ENCODE data around the gene MEGF8. TPM values are rescaled to one million over a fixed set of nuclear protein-coding genes. Genes with fewer than 3 reads are reported as not detected.
A peak's percentile ranks its signal among the peaks of the same experiment; 100 is the strongest.

Gene MEGF8
- total RNA-seq, 1 donor from 2014 or later = 75.7 TPM

DNA sequence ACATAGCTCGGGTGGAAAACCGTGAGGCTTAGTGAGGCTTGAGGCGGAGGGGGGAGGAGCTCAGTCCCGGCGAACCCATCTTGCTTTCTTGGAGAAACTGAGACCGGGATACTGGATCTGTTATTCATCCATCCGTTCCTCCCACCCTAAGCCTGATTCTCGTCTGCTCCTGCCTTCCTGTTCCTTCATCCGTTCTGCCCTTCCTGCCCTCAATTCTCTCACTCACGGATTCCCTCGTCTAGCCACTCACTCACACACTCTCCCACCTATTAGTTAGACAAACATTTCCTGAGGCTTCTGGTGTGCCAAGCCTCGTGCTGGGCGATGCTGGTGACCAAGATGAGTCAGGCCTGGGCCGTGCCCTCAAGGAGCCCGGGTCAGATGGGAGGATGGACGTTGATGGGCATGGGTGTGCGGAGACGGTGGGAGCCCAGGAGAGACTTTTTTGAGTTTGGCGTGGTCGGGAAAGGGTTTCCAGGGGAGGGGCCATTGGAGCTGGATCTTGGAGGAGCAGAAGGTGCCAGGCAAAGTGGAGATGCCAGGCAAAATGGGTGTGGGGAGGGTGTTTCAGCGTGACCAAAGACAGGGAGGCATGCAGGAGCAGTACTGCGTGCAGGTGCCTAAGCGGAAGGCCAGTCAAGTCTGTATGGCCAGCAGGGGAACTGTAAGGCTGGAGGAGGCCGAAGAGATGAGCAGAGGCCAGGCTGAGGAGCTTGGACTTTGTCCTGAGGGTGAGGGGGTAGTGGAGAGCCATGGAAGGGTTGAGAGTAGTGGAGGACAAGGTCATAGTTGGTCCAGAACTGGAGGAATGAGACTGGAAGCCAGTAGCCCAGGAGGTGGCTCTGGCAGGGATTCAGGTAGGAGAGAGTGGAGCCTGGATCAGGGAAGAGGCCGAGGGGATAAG lies 72.1 kb downstream of the MEGF8 start:
- H3K4me1 Mint-ChIP-seq (ENCODE audit: unreplicated experiment) = peaks cover 31% of the 10 kb centered on the region
- TF ChIP-seq, protein P1, sequence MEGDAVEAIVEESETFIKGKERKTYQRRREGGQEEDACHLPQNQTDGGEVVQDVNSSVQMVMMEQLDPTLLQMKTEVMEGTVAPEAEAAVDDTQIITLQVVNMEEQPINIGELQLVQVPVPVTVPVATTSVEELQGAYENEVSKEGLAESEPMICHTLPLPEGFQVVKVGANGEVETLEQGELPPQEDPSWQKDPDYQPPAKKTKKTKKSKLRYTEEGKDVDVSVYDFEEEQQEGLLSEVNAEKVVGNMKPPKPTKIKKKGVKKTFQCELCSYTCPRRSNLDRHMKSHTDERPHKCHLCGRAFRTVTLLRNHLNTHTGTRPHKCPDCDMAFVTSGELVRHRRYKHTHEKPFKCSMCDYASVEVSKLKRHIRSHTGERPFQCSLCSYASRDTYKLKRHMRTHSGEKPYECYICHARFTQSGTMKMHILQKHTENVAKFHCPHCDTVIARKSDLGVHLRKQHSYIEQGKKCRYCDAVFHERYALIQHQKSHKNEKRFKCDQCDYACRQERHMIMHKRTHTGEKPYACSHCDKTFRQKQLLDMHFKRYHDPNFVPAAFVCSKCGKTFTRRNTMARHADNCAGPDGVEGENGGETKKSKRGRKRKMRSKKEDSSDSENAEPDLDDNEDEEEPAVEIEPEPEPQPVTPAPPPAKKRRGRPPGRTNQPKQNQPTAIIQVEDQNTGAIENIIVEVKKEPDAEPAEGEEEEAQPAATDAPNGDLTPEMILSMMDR (IDR thresholded peaks at IDR 0.05) = no peak
- no peak for DNase-seq (ENCODE audit: extremely low spot score, unreplicated experiment)
- H3K36me3 Mint-ChIP-seq (ENCODE audit: unreplicated experiment) = no peaks in the 10 kb centered on the region
- H3K27me3 Mint-ChIP-seq (ENCODE audit: unreplicated experiment) = no peaks in the 10 kb centered on the region
- H3K27ac Mint-ChIP-seq (ENCODE audit: unreplicated experiment) = peak overlapping the region; percentile 90
- H3K9me3 Mint-ChIP-seq (ENCODE audit: unreplicated experiment) = no peaks in the 10 kb centered on the region
- H3K4me3 Mint-ChIP-seq (ENCODE audit: unreplicated experiment) = peak overlapping the region; percentile 90

DNA sequence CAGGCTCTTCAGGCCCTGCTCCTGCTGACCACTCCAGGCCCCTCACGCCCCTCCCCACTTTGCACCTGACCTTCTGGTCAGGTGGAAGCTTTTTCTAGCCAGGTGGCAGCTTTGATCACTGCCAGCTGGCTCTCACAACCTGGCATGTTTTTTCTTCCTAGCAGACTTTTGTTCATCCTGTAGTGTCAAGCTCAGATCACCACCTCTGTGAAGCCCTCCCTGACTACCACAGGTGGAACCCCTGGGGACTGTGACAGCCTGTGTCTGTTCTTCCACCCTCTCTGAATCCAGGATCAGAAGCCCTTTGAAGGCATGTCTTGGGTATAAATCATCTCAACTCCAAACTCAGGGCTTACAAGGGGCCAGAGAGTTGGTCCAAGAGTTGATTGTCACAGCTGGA lies 75.0 kb downstream of the MEGF8 start:
- no peaks in the 10 kb centered on the region for H3K27me3 Mint-ChIP-seq (ENCODE audit: unreplicated experiment)
- H3K4me3 Mint-ChIP-seq (ENCODE audit: unreplicated experiment) = no peak overlapping the region
- TF ChIP-seq, protein P1 (IDR thresholded peaks at IDR 0.05) = no peak
- H3K36me3 Mint-ChIP-seq (ENCODE audit: unreplicated experiment) = no peaks in the 10 kb centered on the region
- H3K4me1 Mint-ChIP-seq (ENCODE audit: unreplicated experiment) = peaks cover 35% of the 10 kb centered on the region
- DNase-seq (ENCODE audit: extremely low spot score, unreplicated experiment) = no peak
- H3K27ac Mint-ChIP-seq (ENCODE audit: unreplicated experiment) = no peak overlapping the region
- no peaks in the 10 kb centered on the region for H3K9me3 Mint-ChIP-seq (ENCODE audit: unreplicated experiment)

DNA sequence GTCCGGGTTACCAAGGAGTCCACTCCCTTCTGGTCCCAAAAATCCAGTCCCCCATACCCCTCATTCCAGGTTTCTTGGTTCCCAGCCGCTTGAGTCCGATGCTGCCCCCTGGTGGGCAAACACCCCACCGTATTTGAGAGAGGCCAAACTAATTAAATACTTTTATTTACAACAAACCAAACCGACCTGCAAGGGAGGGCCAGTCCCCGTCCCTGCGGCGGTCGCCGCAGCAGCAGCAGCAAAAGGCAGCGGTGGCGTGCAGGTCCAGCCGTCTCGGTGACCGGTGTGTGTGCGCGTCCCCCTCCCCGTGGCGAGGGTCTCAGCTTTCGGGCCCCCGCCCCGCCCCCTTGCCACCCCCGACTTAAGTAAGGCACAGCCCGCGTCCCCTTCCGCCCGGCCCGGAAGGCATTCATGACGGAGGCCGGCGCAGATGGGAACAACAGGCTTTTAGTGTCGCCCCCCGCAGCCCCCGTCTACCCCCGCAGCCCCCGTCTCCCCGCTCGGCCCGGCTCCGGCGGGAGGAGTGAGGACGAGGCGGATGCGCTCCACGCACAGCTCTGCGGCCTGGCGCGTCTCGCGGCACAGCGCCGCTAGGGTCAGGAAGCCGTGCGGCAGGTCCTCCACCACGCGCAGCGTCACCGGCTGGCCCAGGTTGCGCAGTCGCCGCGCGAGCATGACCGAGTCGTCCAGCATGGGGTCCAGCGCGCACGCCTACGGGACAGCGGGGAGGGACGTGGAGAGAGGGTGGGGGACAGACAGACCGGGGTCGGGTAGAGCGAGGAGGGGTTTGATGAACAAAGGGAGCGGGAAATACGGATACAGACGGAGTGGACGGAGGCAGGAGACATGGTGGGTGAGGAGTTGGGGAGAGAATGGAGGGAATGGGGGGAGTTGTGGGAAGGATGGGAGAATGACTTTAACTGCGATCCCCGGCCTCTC lies 76.2 kb downstream of the MEGF8 start:
- TF ChIP-seq, protein P1 (IDR thresholded peaks at IDR 0.05) = peak; percentile 91

DNA sequence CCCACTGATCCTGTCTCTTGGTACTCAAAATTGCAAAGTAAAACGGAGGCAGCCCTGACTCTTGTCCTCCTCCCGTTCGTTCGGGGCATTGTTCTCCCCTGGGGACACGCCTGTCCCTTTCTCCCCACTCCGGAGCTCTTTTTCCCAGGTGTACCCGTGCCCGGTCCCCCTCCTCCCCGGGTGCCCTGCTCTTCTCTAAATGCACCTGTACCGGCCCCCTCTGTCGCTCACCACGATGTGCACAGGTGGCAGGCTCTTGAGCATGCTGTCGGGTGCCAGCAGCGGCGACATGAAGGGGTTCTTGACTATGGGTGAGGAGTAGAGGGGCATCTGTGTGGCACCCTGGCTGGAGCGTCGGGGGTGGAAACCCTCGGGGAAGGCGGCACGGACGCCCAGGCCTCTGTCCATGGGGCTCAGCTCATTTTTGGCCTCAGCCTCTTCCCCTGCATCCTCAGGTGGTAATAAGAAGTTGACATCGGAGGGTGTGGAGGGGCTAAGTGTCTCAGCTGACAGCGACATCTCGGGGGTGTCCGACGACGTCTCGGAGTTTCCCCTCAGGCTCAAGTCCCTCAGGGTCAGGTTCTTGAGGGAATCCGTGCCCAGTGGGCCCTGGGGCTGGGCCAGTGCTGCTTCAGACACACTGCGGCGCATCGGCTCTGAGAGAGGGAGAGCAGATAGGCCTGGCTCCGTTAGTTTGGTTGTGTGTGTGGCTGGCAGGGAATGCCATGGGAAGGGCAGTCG lies 77.1 kb downstream of the MEGF8 start:
- no peaks in the 10 kb centered on the region for H3K36me3 Mint-ChIP-seq (ENCODE audit: unreplicated experiment)
- peak overlapping the region; percentile 79 for H3K4me3 Mint-ChIP-seq (ENCODE audit: unreplicated experiment)
- peaks cover 23% of the 10 kb centered on the region for H3K4me1 Mint-ChIP-seq (ENCODE audit: unreplicated experiment)
- DNase-seq (ENCODE audit: extremely low spot score, unreplicated experiment) = no peak
- no peak overlapping the region for H3K27ac Mint-ChIP-seq (ENCODE audit: unreplicated experiment)
- H3K27me3 Mint-ChIP-seq (ENCODE audit: unreplicated experiment) = no peaks in the 10 kb centered on the region
- TF ChIP-seq, protein P1 (IDR thresholded peaks at IDR 0.05) = no peak
- no peaks in the 10 kb centered on the region for H3K9me3 Mint-ChIP-seq (ENCODE audit: unreplicated experiment)

More for the DNA sequence above, 76.2 kb downstream of the MEGF8 start:
- H3K36me3 Mint-ChIP-seq (ENCODE audit: unreplicated experiment) = no peaks in the 10 kb centered on the region
- H3K9me3 Mint-ChIP-seq (ENCODE audit: unreplicated experiment) = no peaks in the 10 kb centered on the region
- no peaks in the 10 kb centered on the region for H3K27me3 Mint-ChIP-seq (ENCODE audit: unreplicated experiment)
- peak overlapping the region; percentile 54 for H3K27ac Mint-ChIP-seq (ENCODE audit: unreplicated experiment)
- peaks cover 29% of the 10 kb centered on the region for H3K4me1 Mint-ChIP-seq (ENCODE audit: unreplicated experiment)
- DNase-seq (ENCODE audit: extremely low spot score, unreplicated experiment) = peak; percentile 93
- peak overlapping the region; percentile 79 for H3K4me3 Mint-ChIP-seq (ENCODE audit: unreplicated experiment)
